Gastroesophageal sphincter (tissue), 3 donors: Measurements from ENCODE around the gene STING1.

ENCODE experiments used
- POLR2A ChIP-seq, 2 donors: fragments of 450-650 bp; IDR thresholded peaks; one replicate each; pipeline ENCODE4 v1.6.1; 2017; ENCODE audit warnings: antibody characterized with exemption in 2 of 2, mild to moderate bottlenecking in 2 of 2, moderate library complexity in 1 of 2
- POLR2AphosphoS5 ChIP-seq: sonication (generic); formaldehyde crosslinking; IDR thresholded peaks from one replicate; pipeline ENCODE4 v1.6.1; 2017; ENCODE audit warnings: antibody characterized with exemption
- TF ChIP-seq, protein P1 (sequence below), 4 experiments: fragments of 200-600 bp in 2 of 4; fragments of 450-650 bp in 2 of 4; sonication (generic) in 1 of 4; IDR thresholded peaks; one replicate each; pipeline ENCODE4 v1.5.1; 2017 to 2019; ENCODE audit warnings: antibody characterized with exemption in 4 of 4, mild to moderate bottlenecking in 2 of 4, moderate library complexity in 2 of 4

DNA sequence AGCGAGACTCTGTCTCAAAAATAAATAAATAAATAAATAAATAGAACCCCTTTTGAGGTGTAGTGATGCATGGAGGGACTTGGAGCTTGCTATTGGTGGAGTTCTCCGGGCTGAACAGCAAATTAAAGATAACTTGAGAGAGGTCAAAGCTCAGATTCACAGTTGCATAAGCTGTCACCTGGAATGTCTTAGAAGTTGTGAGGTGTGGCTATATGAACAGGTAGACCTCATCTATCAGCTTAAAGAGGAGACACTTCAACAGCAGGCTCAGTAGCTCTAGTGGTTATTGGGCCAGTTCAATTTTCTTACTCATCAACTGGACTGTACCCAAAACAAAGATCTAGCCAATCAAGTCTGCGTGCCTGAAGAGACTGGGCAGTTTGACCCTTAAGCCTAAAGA, 11.7 kb upstream of the STING1 start:
- TF ChIP-seq POLR2AphosphoS5 (no peak), POLR2A (IDR thresholded peaks at IDR 0.05) (no peak)
- TF ChIP-seq, protein P1, sequence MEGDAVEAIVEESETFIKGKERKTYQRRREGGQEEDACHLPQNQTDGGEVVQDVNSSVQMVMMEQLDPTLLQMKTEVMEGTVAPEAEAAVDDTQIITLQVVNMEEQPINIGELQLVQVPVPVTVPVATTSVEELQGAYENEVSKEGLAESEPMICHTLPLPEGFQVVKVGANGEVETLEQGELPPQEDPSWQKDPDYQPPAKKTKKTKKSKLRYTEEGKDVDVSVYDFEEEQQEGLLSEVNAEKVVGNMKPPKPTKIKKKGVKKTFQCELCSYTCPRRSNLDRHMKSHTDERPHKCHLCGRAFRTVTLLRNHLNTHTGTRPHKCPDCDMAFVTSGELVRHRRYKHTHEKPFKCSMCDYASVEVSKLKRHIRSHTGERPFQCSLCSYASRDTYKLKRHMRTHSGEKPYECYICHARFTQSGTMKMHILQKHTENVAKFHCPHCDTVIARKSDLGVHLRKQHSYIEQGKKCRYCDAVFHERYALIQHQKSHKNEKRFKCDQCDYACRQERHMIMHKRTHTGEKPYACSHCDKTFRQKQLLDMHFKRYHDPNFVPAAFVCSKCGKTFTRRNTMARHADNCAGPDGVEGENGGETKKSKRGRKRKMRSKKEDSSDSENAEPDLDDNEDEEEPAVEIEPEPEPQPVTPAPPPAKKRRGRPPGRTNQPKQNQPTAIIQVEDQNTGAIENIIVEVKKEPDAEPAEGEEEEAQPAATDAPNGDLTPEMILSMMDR (IDR thresholded peaks at IDR 0.05) = no peak
